Measurements from ENCODE around the gene EGF.
A peak's percentile ranks its signal among the peaks of the same experiment; 100 is the strongest.

EGF gene

DNA sequence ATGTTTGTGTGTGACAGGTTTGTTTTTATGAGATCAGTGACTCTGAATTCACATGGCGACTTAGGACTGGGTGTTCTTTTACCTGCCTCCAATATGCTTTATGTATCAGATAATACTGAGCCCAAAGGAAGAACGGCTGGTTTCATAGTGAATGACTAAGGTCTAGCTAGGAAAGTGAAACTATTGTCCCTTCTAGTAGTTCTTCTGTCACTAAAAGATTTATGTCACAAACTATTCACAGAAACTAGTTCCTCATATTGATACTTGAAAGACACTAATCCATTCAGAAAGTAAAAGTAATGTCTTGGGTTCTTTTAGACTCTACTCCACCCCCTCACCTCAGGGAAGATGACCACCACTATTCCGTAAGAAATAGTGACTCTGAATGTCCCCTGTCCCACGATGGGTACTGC, 81.7 kb downstream of the EGF start:
- no peak for DNase-seq (ENCODE audit: low spot score)

GRCh38 chr4:109996526-109996925, 83.8 kb downstream of the EGF start:
- DNase-seq (ENCODE audit: low spot score) = no peak

DNA sequence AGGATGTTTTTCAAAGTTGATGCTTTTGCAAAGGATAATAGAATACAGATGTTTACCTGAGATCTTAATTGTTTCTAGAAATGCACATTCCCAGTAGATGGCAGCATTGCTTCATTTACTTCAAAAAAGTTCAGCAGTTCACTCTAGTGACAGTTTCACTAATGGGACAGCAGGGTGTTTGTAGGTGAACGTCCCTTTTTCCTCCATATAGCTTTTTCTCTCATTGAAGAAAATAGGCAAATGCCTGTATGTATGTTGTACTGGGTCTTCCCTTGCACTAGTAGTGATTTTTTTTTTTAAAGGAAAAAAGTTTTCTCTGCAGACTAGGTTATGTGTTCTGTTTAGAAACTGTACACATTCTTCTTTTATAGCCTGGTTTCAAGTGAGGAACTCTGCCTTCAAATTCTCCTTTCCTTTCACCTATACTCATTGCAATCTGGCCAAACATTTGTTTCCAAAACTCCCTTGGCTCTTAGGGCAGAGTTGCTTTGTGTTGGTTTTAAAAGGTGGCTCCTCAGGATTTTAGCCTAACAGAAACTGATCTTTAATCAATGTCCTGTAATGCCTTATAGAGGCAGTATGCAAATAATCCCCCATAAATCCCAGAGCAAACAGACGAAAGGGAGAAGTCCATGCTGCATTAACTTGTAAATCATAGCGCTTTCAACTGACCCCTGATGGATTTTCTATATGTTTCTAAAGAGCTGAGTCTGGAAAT, 86.3 kb downstream of the EGF start:
- peak; percentile 27 for DNase-seq (ENCODE audit: low spot score)

DNA sequence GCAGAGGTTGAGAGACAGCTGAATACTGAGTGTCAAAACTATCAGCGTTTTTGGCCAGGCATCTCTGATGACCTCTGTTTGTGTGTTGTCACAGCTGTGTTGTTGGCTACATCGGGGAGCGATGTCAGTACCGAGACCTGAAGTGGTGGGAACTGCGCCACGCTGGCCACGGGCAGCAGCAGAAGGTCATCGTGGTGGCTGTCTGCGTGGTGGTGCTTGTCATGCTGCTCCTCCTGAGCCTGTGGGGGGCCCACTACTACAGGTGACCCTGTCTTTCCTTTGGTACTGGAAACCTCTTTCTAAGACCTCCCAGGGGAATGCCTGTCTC, 86.9 kb downstream of the EGF start:
- DNase-seq (ENCODE audit: low spot score) = no peak

DNA sequence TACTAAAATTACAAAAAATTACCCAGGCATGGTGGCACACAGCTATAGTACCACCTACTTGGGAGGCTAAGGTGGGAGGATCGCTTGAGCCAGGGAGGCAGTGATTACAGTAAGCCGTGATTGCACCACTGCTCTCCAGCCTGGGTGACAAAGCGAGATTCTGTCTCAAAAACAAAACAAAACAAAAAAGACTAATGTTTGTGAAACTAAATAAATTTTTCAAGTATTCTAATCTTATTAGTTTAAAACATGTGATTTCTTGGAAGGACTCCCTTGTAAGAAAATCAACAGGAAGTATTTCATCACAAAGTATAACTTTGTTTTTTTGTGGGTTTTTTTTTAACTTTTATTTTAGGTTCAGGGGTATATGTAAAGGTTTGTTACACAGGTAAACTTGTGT, 89.6 kb downstream of the EGF start:
- no peak for DNase-seq (ENCODE audit: low spot score)

DNA sequence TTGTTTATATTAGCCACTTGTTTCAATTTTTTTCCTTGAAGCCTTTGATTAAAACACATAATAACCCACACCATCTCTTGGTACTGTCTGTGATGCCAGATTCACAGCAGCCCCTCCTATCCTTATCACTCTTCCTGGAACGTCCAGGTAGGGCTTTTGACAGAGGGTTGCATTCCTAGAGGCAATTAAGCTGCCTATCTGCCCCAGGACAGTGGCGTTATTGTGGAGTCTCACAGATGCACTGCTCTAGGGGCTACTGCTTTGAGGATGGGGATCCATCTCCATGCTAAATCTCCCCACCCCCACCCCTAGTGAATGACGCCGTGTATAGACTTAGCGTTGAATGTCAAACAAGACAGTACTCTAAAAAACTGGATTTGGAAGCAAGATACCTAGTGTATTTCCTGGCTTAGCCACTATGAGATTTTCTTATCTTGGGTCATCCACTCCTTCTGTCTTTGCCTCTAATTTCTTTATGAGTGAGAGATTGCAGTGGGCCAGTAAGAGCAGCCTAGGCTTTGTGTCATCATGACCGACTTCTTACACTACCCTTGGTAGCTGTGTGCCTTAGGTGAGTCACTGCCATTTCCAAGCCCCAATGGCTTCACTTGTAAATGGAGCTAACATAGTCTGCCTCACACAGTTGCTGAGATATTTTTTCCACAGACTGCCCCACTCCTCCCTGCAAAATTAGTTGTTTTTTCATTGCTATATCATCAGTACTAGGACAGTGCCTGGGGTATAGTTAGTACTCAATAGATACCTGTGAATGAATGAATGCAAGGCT, 90.9 kb downstream of the EGF start:
- DNase-seq (ENCODE audit: low spot score) = no peak

- DNase-seq (ENCODE audit: low spot score) = no peak
Measured at GRCh38 chr4:110004556-110004955, 91.9 kb downstream of the EGF start.

DNA sequence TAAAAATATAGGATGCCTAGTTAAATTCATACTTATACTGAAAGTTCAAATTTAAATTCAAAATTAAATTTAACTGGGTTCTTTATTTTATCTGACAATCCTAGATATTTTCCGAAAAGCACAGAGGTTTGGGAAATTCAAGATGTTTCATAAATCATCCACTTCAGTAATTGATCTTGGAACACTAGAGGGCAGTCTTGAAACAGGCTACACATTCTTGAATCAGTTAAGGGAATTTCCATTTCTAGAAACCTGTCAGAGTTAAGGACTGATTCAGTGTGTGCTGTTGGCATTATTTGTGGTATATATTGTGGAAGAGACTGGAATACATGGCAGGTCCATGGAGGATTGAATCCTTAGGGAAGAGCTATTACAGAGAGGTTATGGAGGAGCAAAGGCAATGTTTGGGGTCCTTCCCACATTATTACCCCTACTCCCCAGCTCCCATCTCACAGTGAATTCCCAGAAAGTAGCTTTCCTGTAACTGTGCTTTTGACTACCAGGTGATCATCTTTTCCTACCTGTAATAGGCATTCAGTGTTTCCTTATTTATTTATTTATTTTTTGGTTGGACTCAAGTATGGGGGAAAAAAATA, 92.9 kb downstream of the EGF start:
- DNase-seq (ENCODE audit: low spot score) = peak; percentile 38

DNA sequence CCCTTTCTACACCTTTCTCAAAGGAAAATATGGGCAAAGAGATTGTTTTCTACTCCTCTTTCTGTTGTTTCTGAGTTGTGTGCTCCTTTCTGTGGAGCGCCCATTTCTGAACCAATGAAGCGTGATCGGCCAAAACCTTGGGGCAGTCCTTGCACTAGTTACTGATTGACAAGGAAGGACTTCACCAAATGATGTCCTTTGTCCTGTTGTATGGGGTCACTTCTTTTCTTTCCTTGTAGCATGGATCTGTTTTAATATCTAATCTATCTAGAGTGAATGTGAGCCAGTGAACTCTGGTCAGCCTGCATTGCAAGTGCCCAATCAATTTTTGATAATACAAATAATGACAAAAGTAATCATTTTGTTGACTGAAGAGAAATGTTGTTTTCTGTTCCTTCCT, 94.5 kb downstream of the EGF start:
- no peak for DNase-seq (ENCODE audit: low spot score)

- DNase-seq (ENCODE audit: low spot score) = no peak
Measured at GRCh38 chr4:110008540-110008939, 95.9 kb downstream of the EGF start.

- DNase-seq (ENCODE audit: low spot score) = no peak
Measured at GRCh38 chr4:110009550-110009949, 96.9 kb downstream of the EGF start.

DNA sequence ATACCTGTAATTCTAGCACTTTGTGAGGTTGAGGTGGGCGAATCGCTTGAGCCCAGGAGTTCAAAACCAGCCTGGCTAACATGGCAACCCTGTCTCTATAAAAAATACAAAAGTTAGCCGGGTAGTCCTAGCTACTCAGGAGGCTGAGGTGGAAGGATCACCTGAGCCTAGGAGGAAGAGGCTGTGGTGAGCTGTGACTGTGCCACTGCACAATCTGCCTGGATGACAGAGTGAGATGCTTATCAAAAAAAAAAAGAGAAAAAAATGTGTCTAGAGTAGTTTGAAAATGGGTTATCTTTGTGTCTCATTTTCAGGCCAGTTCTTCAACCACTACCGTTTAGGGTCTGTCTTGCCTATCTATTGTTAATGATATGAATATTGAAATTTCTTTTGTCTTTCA, 98.1 kb downstream of the EGF start:
- no peak for DNase-seq (ENCODE audit: low spot score)

- DNase-seq (ENCODE audit: low spot score) = no peak
Measured at GRCh38 chr4:110012917-110013316, 100.2 kb downstream of the EGF start.

DNA sequence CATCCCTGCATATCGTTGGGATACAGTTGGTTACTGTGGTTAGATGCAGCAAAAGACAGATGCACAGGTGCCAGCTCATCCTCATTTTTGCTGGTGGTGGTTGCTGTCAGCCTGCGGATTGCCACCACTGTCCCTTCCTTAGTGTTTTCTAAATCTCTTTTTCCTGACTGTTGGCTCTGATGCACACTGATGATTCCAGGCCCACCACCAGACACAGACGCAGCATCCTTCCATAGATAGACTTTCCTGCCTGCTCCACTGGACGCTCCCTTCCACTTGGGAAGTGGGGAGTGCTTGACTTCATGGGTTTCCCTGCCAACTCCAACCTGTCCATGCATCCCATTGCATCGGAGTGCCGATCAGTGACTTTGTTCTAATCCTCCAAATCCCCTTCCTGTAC, 101.5 kb downstream of the EGF start:
- no peak for DNase-seq (ENCODE audit: low spot score)

DNA sequence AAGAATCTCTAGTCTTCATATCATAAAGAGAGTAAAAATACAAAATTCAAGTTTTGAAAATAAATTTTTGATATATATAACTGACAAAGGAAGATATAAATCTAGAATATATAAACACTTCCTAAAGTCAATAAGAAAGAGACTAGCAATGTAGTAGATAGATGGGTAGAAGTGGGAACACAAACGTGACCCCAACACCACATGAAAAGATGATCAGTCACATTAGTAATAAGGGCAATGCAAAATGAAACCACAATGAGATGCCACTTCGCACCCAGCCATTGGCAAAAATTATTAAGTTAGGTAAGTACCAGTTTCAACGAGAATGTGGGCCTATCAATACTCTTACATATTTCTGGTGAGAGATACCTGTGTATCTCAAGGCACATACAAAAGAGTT, 106.5 kb downstream of the EGF start:
- DNase-seq (ENCODE audit: low spot score) = no peak

- DNase-seq (ENCODE audit: low spot score) = peak; percentile 23
Measured at GRCh38 chr4:110020139-110020538, 107.5 kb downstream of the EGF start.

DNA sequence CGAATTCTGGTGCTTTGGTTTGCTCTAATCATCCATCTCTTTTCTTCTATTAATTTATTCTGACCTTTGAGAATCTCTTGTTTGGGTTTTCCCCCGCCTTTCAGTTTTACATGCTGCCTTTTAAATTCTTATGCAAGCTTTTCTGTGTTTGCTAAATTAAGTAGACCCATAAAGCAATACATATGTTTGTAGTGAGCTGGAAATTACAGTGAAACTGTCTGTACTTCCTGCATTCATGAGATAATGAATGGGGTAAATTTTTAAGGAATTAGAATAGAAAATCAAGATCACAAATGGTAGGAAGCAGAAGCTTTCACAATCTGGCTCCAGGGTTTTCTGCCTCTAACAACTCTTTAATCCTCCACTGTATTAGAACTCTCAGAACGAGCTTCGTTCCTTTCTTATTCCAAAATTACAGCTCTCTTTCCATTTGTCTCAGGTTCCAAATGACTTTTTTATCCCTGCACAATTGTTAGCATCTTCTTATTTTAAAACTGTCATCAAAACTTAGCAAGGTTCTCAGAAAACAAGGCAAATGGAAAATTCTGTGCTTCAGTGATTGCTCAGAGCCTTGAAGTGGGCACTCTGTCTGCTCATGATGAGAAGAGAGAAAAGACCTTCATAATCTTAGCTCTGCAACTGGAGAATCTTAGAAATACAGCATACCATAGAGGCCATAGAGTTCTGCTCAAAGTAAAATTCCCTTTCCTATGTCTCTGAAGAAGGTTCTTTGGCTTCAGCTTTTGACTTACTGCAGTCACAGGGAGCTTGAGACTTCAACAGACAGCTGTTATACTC, 108.2 kb downstream of the EGF start:
- no peak for DNase-seq (ENCODE audit: low spot score)

DNA sequence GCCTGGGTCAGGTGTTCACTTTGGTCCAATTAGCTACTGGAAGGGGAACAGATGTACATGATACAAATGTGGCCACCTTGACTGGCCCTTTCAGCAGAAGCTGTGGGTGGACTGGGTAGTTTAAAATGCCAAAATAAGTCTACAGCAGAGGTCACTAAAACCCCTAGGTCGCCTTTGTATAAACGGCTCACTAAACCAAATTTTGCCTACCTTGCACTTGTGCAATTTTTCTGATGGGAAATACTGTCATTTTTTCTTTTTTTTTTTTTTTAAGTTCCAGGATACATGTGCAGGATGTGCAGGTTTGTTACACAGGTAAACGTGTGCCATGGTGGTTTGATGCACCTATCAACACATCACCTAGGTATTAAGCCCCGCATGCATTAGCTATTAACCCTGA, 109.8 kb downstream of the EGF start:
- DNase-seq (ENCODE audit: low spot score) = no peak

DNA sequence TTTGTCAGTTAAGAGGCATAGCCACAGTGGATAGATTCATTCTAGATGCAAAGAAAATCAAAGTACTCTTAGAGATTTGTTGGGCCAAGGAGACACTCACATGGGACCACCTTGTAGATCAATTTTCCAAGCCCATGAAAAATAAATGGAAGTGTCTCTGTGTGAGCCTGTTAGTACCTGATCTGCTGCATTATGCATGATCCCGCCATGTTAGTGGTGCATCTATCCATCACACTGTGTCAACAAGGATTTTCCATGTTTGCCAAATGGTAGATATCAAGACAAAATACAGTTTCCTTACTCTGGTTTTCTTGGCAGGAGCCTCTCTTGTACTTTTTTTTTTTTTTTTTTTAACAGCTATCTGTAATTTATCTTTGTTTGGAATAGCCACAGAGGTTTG, 112.4 kb downstream of the EGF start:
- DNase-seq (ENCODE audit: low spot score) = no peak

GRCh38 chr4:110025718-110026117, 113.0 kb downstream of the EGF start:
- DNase-seq (ENCODE audit: low spot score) = no peak

DNA sequence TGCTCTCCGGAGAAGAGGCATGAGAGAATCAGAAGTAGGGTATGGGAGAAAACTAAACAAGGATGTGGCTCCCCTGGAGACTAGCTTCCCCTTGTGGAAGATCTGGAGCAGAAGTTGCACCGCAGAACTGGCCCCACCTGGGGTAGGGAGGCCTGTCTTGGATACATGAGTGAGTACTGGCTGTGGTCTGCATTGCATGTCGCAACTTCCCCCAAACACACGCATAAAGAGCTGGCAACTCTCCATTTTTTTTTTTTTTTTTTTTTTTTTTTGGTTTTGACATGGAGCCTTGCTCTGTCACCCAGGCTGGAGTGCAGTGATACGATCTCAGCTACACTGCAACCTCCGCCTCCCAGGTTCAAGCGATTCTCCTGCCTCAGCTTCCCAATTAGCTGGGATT, 119.9 kb downstream of the EGF start:
- no peak for DNase-seq (ENCODE audit: low spot score)

GRCh38 chr4:110033355-110034025, 120.8 kb downstream of the EGF start:
- no peak for DNase-seq (ENCODE audit: low spot score)
